GM18508 (cell line): ENCODE data around the gene PODN.

Experiments used
- ATAC-seq: cut with Tn5 transposase; IDR thresholded peaks from one replicate; pipeline ENCODE4 v1.9.1; 2021; ENCODE audit warnings: moderate number of reproducible peaks; ENCODE audit not compliant: insufficient read depth, unreplicated experiment

The PODN gene

GRCh38 chr1:53111693-53112092, 49.7 kb downstream of the PODN start:
- ATAC-seq, result no peak

- ATAC-seq, result no peak
Observed at GRCh38 chr1:53112271-53112774, 50.3 kb downstream of the PODN start.

- no peak for ATAC-seq
Observed at GRCh38 chr1:53112861-53113260, 50.8 kb downstream of the PODN start.

- no peak for ATAC-seq
Observed at GRCh38 chr1:53114090-53114489, 52.1 kb downstream of the PODN start.

GRCh38 chr1:53114581-53115400, 52.8 kb downstream of the PODN start:
- no peak for ATAC-seq

- no peak for ATAC-seq
Observed at GRCh38 chr1:53115403-53116306, 53.6 kb downstream of the PODN start.

- no peak for ATAC-seq
Observed at GRCh38 chr1:53116307-53116810, 54.3 kb downstream of the PODN start.

GRCh38 chr1:53116933-53117600, 55.1 kb downstream of the PODN start:
- no peak for ATAC-seq

- no peak for ATAC-seq
Observed at GRCh38 chr1:53117836-53118235, 55.8 kb downstream of the PODN start.

GRCh38 chr1:53120659-53121058, 58.6 kb downstream of the PODN start:
- no peak for ATAC-seq

- no peak for ATAC-seq
Observed at GRCh38 chr1:53121319-53122172, 59.5 kb downstream of the PODN start.

GRCh38 chr1:53122201-53122885, 60.3 kb downstream of the PODN start:
- ATAC-seq, result no peak

GRCh38 chr1:53122961-53123413, 61.0 kb downstream of the PODN start:
- no peak for ATAC-seq

GRCh38 chr1:53123453-53124140, 61.6 kb downstream of the PODN start:
- ATAC-seq, result no peak

GRCh38 chr1:53125122-53125521, 63.1 kb downstream of the PODN start:
- ATAC-seq, result no peak

- no peak for ATAC-seq
Observed at GRCh38 chr1:53125623-53126360, 63.8 kb downstream of the PODN start.

GRCh38 chr1:53126495-53126894, 64.5 kb downstream of the PODN start:
- no peak for ATAC-seq

GRCh38 chr1:53127546-53127945, 65.5 kb downstream of the PODN start:
- ATAC-seq, result no peak
